Measurements from ENCODE around the gene LMNTD2. TPM values are rescaled to one million over a fixed set of nuclear protein-coding genes. Genes with fewer than 3 reads are reported as not detected.

Gene LMNTD2
- total and polyA plus RNA-seq, 10 donors: 3.9 to 10.1 (median 5.7) TPM

DNA sequence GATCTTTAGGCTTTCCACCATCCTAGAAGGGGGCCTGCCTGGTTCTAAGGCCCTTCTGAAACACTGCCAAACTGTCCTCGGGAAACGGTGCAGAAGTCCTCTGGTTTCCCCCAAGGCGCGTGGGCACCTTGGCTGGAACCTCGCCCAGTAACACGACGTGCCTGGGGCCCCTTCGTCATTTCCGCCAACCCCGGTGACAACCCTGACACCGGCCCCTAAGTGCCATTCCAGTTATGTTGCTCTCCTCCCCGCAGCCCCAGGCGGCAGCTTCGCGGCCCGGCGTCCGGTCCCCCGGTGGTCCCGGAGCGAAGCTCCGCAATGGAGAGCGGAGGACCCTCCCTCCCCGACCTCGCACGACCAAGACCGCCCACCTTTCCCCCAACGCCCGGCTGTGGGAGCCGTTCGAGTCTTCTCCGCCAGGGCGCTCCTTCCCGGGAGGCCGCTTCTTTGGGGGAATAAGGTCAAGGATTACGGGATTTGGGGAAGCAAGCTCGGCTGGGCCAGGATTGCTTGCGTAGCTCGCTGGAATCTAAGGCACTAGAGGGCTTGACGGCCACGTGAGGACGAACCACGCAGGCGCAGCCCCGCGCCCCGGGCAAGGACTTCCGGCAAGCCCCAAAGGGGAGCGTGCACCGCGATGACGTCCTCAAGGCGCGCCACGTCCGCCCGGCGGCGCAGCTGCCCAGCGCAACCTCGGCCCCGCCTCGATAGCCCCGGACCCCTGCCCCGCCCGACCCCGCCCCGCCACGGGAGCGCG is 54.1 kb downstream of the LMNTD2 start:
- peaks cover 25 to 63% (median 55%) of the 10 kb centered on the region in 6 donors for H3K4me1 ChIP-seq
- H3K27ac ChIP-seq: peak overlapping the region; percentile 95 to 100 (median 99)
- WGBS, 5 donors: 0 to 1% (median 0%) methylated on average over 28 to 71 of the region's 71 CpGs
- intact Hi-C loops (cut with DNase I; ENCODE audit: low total_unique reads): no loop called here
- TF ChIP-seq, protein P1, sequence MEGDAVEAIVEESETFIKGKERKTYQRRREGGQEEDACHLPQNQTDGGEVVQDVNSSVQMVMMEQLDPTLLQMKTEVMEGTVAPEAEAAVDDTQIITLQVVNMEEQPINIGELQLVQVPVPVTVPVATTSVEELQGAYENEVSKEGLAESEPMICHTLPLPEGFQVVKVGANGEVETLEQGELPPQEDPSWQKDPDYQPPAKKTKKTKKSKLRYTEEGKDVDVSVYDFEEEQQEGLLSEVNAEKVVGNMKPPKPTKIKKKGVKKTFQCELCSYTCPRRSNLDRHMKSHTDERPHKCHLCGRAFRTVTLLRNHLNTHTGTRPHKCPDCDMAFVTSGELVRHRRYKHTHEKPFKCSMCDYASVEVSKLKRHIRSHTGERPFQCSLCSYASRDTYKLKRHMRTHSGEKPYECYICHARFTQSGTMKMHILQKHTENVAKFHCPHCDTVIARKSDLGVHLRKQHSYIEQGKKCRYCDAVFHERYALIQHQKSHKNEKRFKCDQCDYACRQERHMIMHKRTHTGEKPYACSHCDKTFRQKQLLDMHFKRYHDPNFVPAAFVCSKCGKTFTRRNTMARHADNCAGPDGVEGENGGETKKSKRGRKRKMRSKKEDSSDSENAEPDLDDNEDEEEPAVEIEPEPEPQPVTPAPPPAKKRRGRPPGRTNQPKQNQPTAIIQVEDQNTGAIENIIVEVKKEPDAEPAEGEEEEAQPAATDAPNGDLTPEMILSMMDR (IDR thresholded peaks at IDR 0.05 in 8 of 11, conservative IDR thresholded peaks at IDR 0.05 in 3 of 11): peak in 4 of 11 experiments; percentile 17 to 46 (median 24)
- peak in 2 of 3 donors; percentile 19 to 29 for TF ChIP-seq POLR2A (IDR thresholded peaks at IDR 0.05)
- TF ChIP-seq POLR2AphosphoS5 (IDR thresholded peaks at IDR 0.05): peak; percentile 89 to 96 (median 94)
- peaks cover 0 to 39% (median 9%) of the 10 kb centered on the region in 6 donors for H3K36me3 ChIP-seq
- DNase-seq: peak; percentile 99
- H3K9me3 ChIP-seq: no peaks in the 10 kb centered on the region
- peak overlapping the region; percentile 61 to 94 (median 79) for H3K4me3 ChIP-seq
- H3K27me3 ChIP-seq (replicated peaks in 1 of 7): no peaks in the 10 kb centered on the region

DNA sequence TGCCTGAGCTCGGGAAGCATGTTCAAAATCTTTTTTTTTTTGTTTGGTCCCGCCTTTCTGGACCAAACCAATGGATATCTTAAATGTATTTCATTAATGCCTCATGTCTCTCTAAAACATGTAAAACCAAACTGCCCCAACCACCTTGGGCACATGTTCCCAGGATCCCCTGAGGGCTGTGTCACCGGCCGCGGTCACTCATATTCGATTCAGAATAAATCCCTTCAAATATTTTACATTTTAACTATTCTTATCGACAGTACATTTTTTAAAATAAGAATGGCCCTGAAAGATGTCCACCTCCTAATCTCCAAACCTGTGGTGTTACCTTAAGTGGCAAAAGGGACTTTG is 55.6 kb downstream of the LMNTD2 start:
- intact Hi-C loops (cut with DNase I; ENCODE audit: low total_unique reads): no loop called here

More for the DNA sequence above, 55.6 kb downstream of the LMNTD2 start:
- Histone ChIP-seq H3K4me3 (peak overlapping the region in 7 of 8 donors; percentile 19 to 85 (median 46)), H3K27ac (peak overlapping the region in 7 of 8 donors; percentile 44 to 100 (median 84)), H3K36me3 (peaks cover 4 to 39% (median 20%) of the 10 kb centered on the region in 6 donors), H3K27me3 (replicated peaks in 1 of 7) (no peaks in the 10 kb centered on the region), H3K4me1 (peaks cover 25 to 69% (median 56%) of the 10 kb centered on the region in 6 donors), H3K9me3 (no peaks in the 10 kb centered on the region)
- DNase-seq: no peak
- no peak for TF ChIP-seq POLR2AphosphoS5 (IDR thresholded peaks at IDR 0.05)
- no peak for TF ChIP-seq POLR2A (IDR thresholded peaks at IDR 0.05)
- TF ChIP-seq, protein P1 (IDR thresholded peaks at IDR 0.05 in 8 of 11, conservative IDR thresholded peaks at IDR 0.05 in 3 of 11): no peak
- 70 to 80% (median 74%) methylated on average over 7 of the region's 7 CpGs for WGBS, 5 donors

Small RNA genes lying within 50 kb of the gene (microRNA-seq; reads per million reads assigned to microRNA genes)
- 28.0 to 146 (median 54.6) reads per million in 3 donors for gene MIR210

Small RNA genes lying within 50 kb of the gene (small RNA-seq; reads per million reads assigned to genes)
- gene MIR210: 0.27 to 0.69 (median 0.48) reads per million in 4 donors

Other genes with a start within 250 kb of the LMNTD2 start
- 100 to 1,000 TPM; 333 to 670 (median 510) TPM for gene IFITM1, start 246.7 kb downstream of the LMNTD2 start, total RNA-seq
- gene IFITM1, start 246.7 kb downstream of the LMNTD2 start, polyA plus RNA-seq: 100 to 1,000 TPM; 314 to 496 (median 327) TPM
- 100 to 1,000 TPM; 314 to 942 (median 472) TPM for gene IFITM3, start 239.9 kb downstream of the LMNTD2 start, total RNA-seq
- gene IFITM3, start 239.9 kb downstream of the LMNTD2 start, polyA plus RNA-seq: 100 to 1,000 TPM; 391 to 618 (median 599) TPM
- gene B4GALNT4, start 191.2 kb downstream of the LMNTD2 start, total RNA-seq: 1 to 10 TPM in 1 of 7 donors, under 1 TPM in 4, not detected in 2; 0.17 to 1.1 (median 0.67) TPM
- gene B4GALNT4, start 191.2 kb downstream of the LMNTD2 start, polyA plus RNA-seq: 1 to 10 TPM; 1.6 to 5.2 (median 3.5) TPM
- 1 to 10 TPM in 1 of 7 donors, under 1 TPM in 2, not detected in 4; 0.40 to 2.8 (median 0.59) TPM for gene PKP3, start 166.5 kb downstream of the LMNTD2 start, total RNA-seq
- under 1 TPM; 0.09 to 0.48 (median 0.21) TPM for gene PKP3, start 166.5 kb downstream of the LMNTD2 start, polyA plus RNA-seq
- 100 to 1,000 TPM in 2 of 7 donors, 10 to 100 TPM in 5; 67.9 to 118 (median 90.9) TPM for gene SIGIRR, start 145.7 kb downstream of the LMNTD2 start, total RNA-seq
- gene SIGIRR, start 145.7 kb downstream of the LMNTD2 start, polyA plus RNA-seq: 100 to 1,000 TPM in 2 of 3 donors, 10 to 100 TPM in 1; 95.9 to 194 (median 161) TPM
- gene ANO9, start 118.7 kb downstream of the LMNTD2 start, total RNA-seq: 10 to 100 TPM; 10.2 to 34.5 (median 25.9) TPM
- 10 to 100 TPM; 32.7 to 53.8 (median 50.3) TPM for gene ANO9, start 118.7 kb downstream of the LMNTD2 start, polyA plus RNA-seq
- 10 to 100 TPM; 24.6 to 40.7 (median 29.4) TPM for gene PTDSS2, start 110.5 kb downstream of the LMNTD2 start, total RNA-seq
- 10 to 100 TPM; 11.0 to 26.6 (median 14.9) TPM for gene PTDSS2, start 110.5 kb downstream of the LMNTD2 start, polyA plus RNA-seq
- gene RNH1, start 53.5 kb downstream of the LMNTD2 start, total RNA-seq: 100 to 1,000 TPM; 133 to 159 (median 147) TPM
- 100 to 1,000 TPM in 1 of 3 donors, 10 to 100 TPM in 2; 72.8 to 143 (median 83.8) TPM for gene RNH1, start 53.5 kb downstream of the LMNTD2 start, polyA plus RNA-seq
- 10 to 100 TPM; 16.6 to 33.6 (median 30.3) TPM for gene HRAS, start 25.2 kb downstream of the LMNTD2 start, total RNA-seq
- 10 to 100 TPM; 70.0 to 90.9 (median 90.7) TPM for gene HRAS, start 25.2 kb downstream of the LMNTD2 start, polyA plus RNA-seq
- 1 to 10 TPM; 1.0 to 3.3 (median 2.2) TPM for gene LRRC56, start 23.2 kb downstream of the LMNTD2 start, total RNA-seq
- 1 to 10 TPM; 2.2 to 4.6 (median 4.1) TPM for gene LRRC56, start 23.2 kb downstream of the LMNTD2 start, polyA plus RNA-seq
- 10 to 100 TPM in 6 of 7 donors, 1 to 10 TPM in 1; 8.3 to 39.6 (median 20.4) TPM for gene RASSF7, start 232 bp upstream of the LMNTD2 start, total RNA-seq
- gene RASSF7, start 232 bp upstream of the LMNTD2 start, polyA plus RNA-seq: 10 to 100 TPM; 29.7 to 34.5 (median 30.7) TPM
- 10 to 100 TPM; 24.2 to 41.5 (median 33.2) TPM for gene PHRF1, start 15.7 kb upstream of the LMNTD2 start, total RNA-seq
- 10 to 100 TPM in 1 of 3 donors, 1 to 10 TPM in 2; 7.3 to 27.6 (median 8.4) TPM for gene PHRF1, start 15.7 kb upstream of the LMNTD2 start, polyA plus RNA-seq
- gene IRF7, start 55.2 kb upstream of the LMNTD2 start, total RNA-seq: 10 to 100 TPM; 53.0 to 88.8 (median 85.3) TPM
- gene IRF7, start 55.2 kb upstream of the LMNTD2 start, polyA plus RNA-seq: 10 to 100 TPM; 52.3 to 99.1 (median 73.9) TPM
- gene CDHR5, start 64.2 kb upstream of the LMNTD2 start, total RNA-seq: not detected
- under 1 TPM; 0.02 to 0.16 (median 0.03) TPM for gene CDHR5, start 64.2 kb upstream of the LMNTD2 start, polyA plus RNA-seq
- 1 to 10 TPM in 4 of 7 donors, not detected in 3; 1.2 to 3.8 (median 2.8) TPM for gene SCT, start 66.4 kb upstream of the LMNTD2 start, total RNA-seq
- gene SCT, start 66.4 kb upstream of the LMNTD2 start, polyA plus RNA-seq: 1 to 10 TPM; 1.1 to 1.7 (median 1.5) TPM
- under 1 TPM in 4 of 7 donors, not detected in 3; 0.44 to 0.86 (median 0.60) TPM for gene DRD4, start 76.5 kb upstream of the LMNTD2 start, total RNA-seq
- gene DRD4, start 76.5 kb upstream of the LMNTD2 start, polyA plus RNA-seq: under 1 TPM; 0.12 to 0.43 (median 0.26) TPM
- gene DEAF1, start 134.5 kb upstream of the LMNTD2 start, total RNA-seq: 10 to 100 TPM; 28.3 to 44.9 (median 31.7) TPM
- gene DEAF1, start 134.5 kb upstream of the LMNTD2 start, polyA plus RNA-seq: 10 to 100 TPM; 21.8 to 31.4 (median 25.1) TPM
- gene TMEM80, start 135.1 kb upstream of the LMNTD2 start, total RNA-seq: 10 to 100 TPM; 20.1 to 37.6 (median 32.4) TPM
- 10 to 100 TPM; 18.7 to 30.8 (median 24.7) TPM for gene TMEM80, start 135.1 kb upstream of the LMNTD2 start, polyA plus RNA-seq
- 10 to 100 TPM in 1 of 7 donors, 1 to 10 TPM in 6; 4.2 to 14.7 (median 7.0) TPM for gene EPS8L2, start 145.5 kb upstream of the LMNTD2 start, total RNA-seq
- gene EPS8L2, start 145.5 kb upstream of the LMNTD2 start, polyA plus RNA-seq: 10 to 100 TPM in 1 of 3 donors, 1 to 10 TPM in 2; 7.3 to 11.6 (median 8.5) TPM
- gene TALDO1, start 186.7 kb upstream of the LMNTD2 start, total RNA-seq: 100 to 1,000 TPM; 160 to 292 (median 229) TPM
- gene TALDO1, start 186.7 kb upstream of the LMNTD2 start, polyA plus RNA-seq: 100 to 1,000 TPM; 108 to 177 (median 125) TPM
- gene GATD1, start 216.7 kb upstream of the LMNTD2 start, total RNA-seq: 10 to 100 TPM; 26.0 to 56.4 (median 50.9) TPM
- gene GATD1, start 216.7 kb upstream of the LMNTD2 start, polyA plus RNA-seq: 10 to 100 TPM; 13.9 to 44.5 (median 17.4) TPM
- under 1 TPM in 1 of 7 donors, not detected in 6; 0.42 TPM for gene CEND1, start 229.4 kb upstream of the LMNTD2 start, total RNA-seq
- gene CEND1, start 229.4 kb upstream of the LMNTD2 start, polyA plus RNA-seq: under 1 TPM in 2 of 3 donors, not detected in 1; 0.29 to 0.42 TPM
- gene SLC25A22, start 237.5 kb upstream of the LMNTD2 start, total RNA-seq: 10 to 100 TPM in 6 of 7 donors, 1 to 10 TPM in 1; 8.9 to 23.2 (median 14.5) TPM
- gene SLC25A22, start 237.5 kb upstream of the LMNTD2 start, polyA plus RNA-seq: 10 to 100 TPM in 1 of 3 donors, 1 to 10 TPM in 2; 6.3 to 14.5 (median 8.5) TPM
- 10 to 100 TPM; 18.1 to 26.4 (median 19.3) TPM for gene PIDD1, start 244.5 kb upstream of the LMNTD2 start, total RNA-seq
- 10 to 100 TPM; 16.8 to 42.7 (median 32.8) TPM for gene PIDD1, start 244.5 kb upstream of the LMNTD2 start, polyA plus RNA-seq
- gene RPLP2, start 249.2 kb upstream of the LMNTD2 start, total RNA-seq: 1,000 to 10,000 TPM in 4 of 7 donors, 100 to 1,000 TPM in 3; 514 to 2,829 (median 2,309) TPM
- 1,000 to 10,000 TPM; 3,174 to 3,944 (median 3,784) TPM for gene RPLP2, start 249.2 kb upstream of the LMNTD2 start, polyA plus RNA-seq

Data from spleen (tissue), 11 donors.